WTC11 (cell line): ENCODE results near the gene HEPACAM. TPM values are rescaled to one million over a fixed set of nuclear protein-coding genes. Genes with fewer than 3 reads are reported as not detected.

ENCODE experiments used
- ATAC-seq: fragments of 200-7000 bp; cut with Tn5 transposase; 2 replicates; pipeline ENCODE4 v1.10.0; 2021; ENCODE audit warnings: mild to moderate bottlenecking, moderate library complexity
- CTCF ChIA-PET: fragments of 300-600 bp; sonication (Branson Sonifier 250); formaldehyde crosslinking; loops from one replicate; lab custom pipeline; 2021; ENCODE audit warnings: antibody characterized with exemption; lab: Charles Lee
- POLR2A ChIA-PET: fragments of 350-600 bp; sonication (Branson Sonifier 250); formaldehyde crosslinking; loops from one replicate; lab custom pipeline; 2021; ENCODE audit warnings: antibody characterized with exemption; lab: Charles Lee
- DNase-seq: peaks from one replicate; pipeline ENCODE4 v3.0.0; 2021; ENCODE audit warnings: low spot score
- H3K27ac Mint-ChIP-seq: 2 replicates; pipeline ENCODE4 v1.8.0; 2021; ENCODE audit warnings: mixed read lengths
- H3K27me3 Mint-ChIP-seq: 2 replicates; pipeline ENCODE4 v1.8.0; 2021; ENCODE audit warnings: low read depth, mild to moderate bottlenecking, moderate library complexity, mixed read lengths
- H3K36me3 Mint-ChIP-seq: 2 replicates; pipeline ENCODE4 v1.8.0; 2021; ENCODE audit warnings: mixed read lengths
- H3K4me1 Mint-ChIP-seq: 2 replicates; pipeline ENCODE4 v1.8.0; 2022; ENCODE audit warnings: mixed read lengths
- H3K4me3 Mint-ChIP-seq: 2 replicates; pipeline ENCODE4 v1.8.0; 2021; ENCODE audit warnings: mild to moderate bottlenecking, moderate library complexity, mixed read lengths
- H3K9me3 Mint-ChIP-seq: 2 replicates; pipeline ENCODE4 v1.8.0; 2021; ENCODE audit warnings: mixed read lengths
- ATF3 ChIP-seq: sonication (generic); formaldehyde crosslinking; conservative IDR thresholded peaks from 2 replicates; pipeline ENCODE4 v1.8.1; 2022; ENCODE audit warnings: mild to moderate bottlenecking, missing genetic modification reagents
- CDX4 ChIP-seq: fragments of 250-450 bp; sonication (Bioruptor Pico); IDR thresholded peaks from 2 replicates; pipeline ENCODE4 v1.9.0; 2021; ENCODE audit warnings: moderate library complexity, mild to moderate bottlenecking, inconsistent platforms, borderline replicate concordance
- ETV6 ChIP-seq: sonication (generic); formaldehyde crosslinking; IDR thresholded peaks from 2 replicates; pipeline ENCODE4 v1.8.1; 2022; ENCODE audit warnings: mild to moderate bottlenecking, missing genetic modification reagents
- FOXP1 ChIP-seq: sonication (generic); formaldehyde crosslinking; IDR thresholded peaks from 2 replicates; pipeline ENCODE4 v1.8.0; 2022; ENCODE audit warnings: missing genetic modification reagents, mild to moderate bottlenecking, moderate library complexity, borderline replicate concordance
- GABPB1 ChIP-seq: sonication (generic); formaldehyde crosslinking; IDR thresholded peaks from 2 replicates; pipeline ENCODE4 v1.8.1; 2023; ENCODE audit warnings: mild to moderate bottlenecking, missing genetic modification reagents
- GTF2I ChIP-seq: fragments of 250-450 bp; sonication (Bioruptor Pico); conservative IDR thresholded peaks from 2 replicates; pipeline ENCODE4 v1.4.0; 2021; ENCODE audit warnings: mild to moderate bottlenecking
- HMGA2 ChIP-seq: fragments of 250-450 bp; sonication (Bioruptor Pico); IDR thresholded peaks from 2 replicates; pipeline ENCODE4 v1.4.0; 2021; ENCODE audit warnings: mild to moderate bottlenecking, moderate library complexity
- HMGXB4 ChIP-seq: sonication (generic); formaldehyde crosslinking; IDR thresholded peaks from 2 replicates; pipeline ENCODE4 v1.8.1; 2023; ENCODE audit warnings: mild to moderate bottlenecking, moderate library complexity, missing genetic modification reagents
- IRF2 ChIP-seq: sonication (generic); formaldehyde crosslinking; IDR thresholded peaks from 2 replicates; pipeline ENCODE4 v1.8.0; 2022; ENCODE audit warnings: low read depth, missing genetic modification reagents, borderline replicate concordance
- MXD4 ChIP-seq: fragments of 250-450 bp; sonication (Bioruptor Pico); IDR thresholded peaks from 2 replicates; pipeline ENCODE4 v1.8.0; 2021; ENCODE audit warnings: mild to moderate bottlenecking, moderate library complexity, borderline replicate concordance
- NFYB ChIP-seq: sonication (generic); formaldehyde crosslinking; conservative IDR thresholded peaks from 2 replicates; pipeline ENCODE4 v1.8.0; 2022; ENCODE audit warnings: low read depth, missing genetic modification reagents
- SMAD3 ChIP-seq: sonication (generic); formaldehyde crosslinking; IDR thresholded peaks from 2 replicates; pipeline ENCODE4 v1.8.0; 2022; ENCODE audit warnings: missing genetic modification reagents, mild to moderate bottlenecking, borderline replicate concordance
- SMAD4 ChIP-seq: sonication (generic); formaldehyde crosslinking; IDR thresholded peaks from 2 replicates; pipeline ENCODE4 v1.8.0; 2022; ENCODE audit warnings: mild to moderate bottlenecking, missing genetic modification reagents
- SP1 ChIP-seq: sonication (generic); formaldehyde crosslinking; conservative IDR thresholded peaks from 2 replicates; pipeline ENCODE4 v1.8.1; 2022; ENCODE audit warnings: missing genetic modification reagents
- TCF7 ChIP-seq: sonication (generic); formaldehyde crosslinking; IDR thresholded peaks from 2 replicates; pipeline ENCODE4 v1.8.0; 2022; ENCODE audit warnings: mild to moderate bottlenecking, low read depth, missing genetic modification reagents, moderate library complexity
- TEAD1 ChIP-seq: sonication (generic); formaldehyde crosslinking; IDR thresholded peaks from 2 replicates; pipeline ENCODE4 v1.8.0; 2022; ENCODE audit warnings: mild to moderate bottlenecking, missing genetic modification reagents
- TP53 ChIP-seq: sonication (generic); formaldehyde crosslinking; IDR thresholded peaks from 2 replicates; pipeline ENCODE4 v1.8.1; 2023; ENCODE audit warnings: mild to moderate bottlenecking, missing genetic modification reagents
- ZNF317 ChIP-seq: sonication (generic); formaldehyde crosslinking; IDR thresholded peaks from 2 replicates; pipeline ENCODE4 v1.8.1; 2023; ENCODE audit warnings: low read depth, mild to moderate bottlenecking, moderate library complexity, missing genetic modification reagents, borderline replicate concordance
- total RNA-seq: library from RNA; stranded (reverse); gene quantifications from 3 replicates; pipeline ENCODE4 v1.2.3, GENCODE V29; 2021
- TF ChIP-seq, protein P1 (sequence below): sonication (generic); formaldehyde crosslinking; IDR thresholded peaks from 2 replicates; pipeline ENCODE4 v1.8.0; 2023; ENCODE audit warnings: mild to moderate bottlenecking, missing genetic modification reagents
- TF ChIP-seq, protein P2 (sequence below): sonication (generic); formaldehyde crosslinking; IDR thresholded peaks from 2 replicates; pipeline ENCODE4 v1.8.0; 2022; ENCODE audit warnings: missing genetic modification reagents

Gene HEPACAM
- total RNA-seq, 1 experiment from 2014 or later: not detected

GRCh38 chr11:124873951-124874350, 61.9 kb downstream of the HEPACAM start:
- TF ChIP-seq TEAD1 (CRISPR knock-in tag) (no peak), TP53 (CRISPR knock-in tag) (no peak), FOXP1 (no peak), GTF2I (CRISPR knock-in tag) (no peak), HMGA2 (CRISPR knock-in tag) (no peak)
- no peak for DNase-seq
- ChIA-PET CTCF (no interaction called here), POLR2A (no interaction called here)
- H3K27me3 Mint-ChIP-seq: peaks cover 85% of the 10 kb centered on the region
- H3K4me1 Mint-ChIP-seq: peaks cover 28% of the 10 kb centered on the region
- no peak overlapping the region for H3K4me3 Mint-ChIP-seq
- no peaks in the 10 kb centered on the region for H3K36me3 Mint-ChIP-seq
- no peaks in the 10 kb centered on the region for H3K9me3 Mint-ChIP-seq
- H3K27ac Mint-ChIP-seq: no peak overlapping the region
- no peak for ATAC-seq

- H3K27me3 Mint-ChIP-seq: peaks cover 89% of the 10 kb centered on the region
- H3K36me3 Mint-ChIP-seq: no peaks in the 10 kb centered on the region
- TF ChIP-seq ETV6 (CRISPR knock-in tag) (no peak), NFYB (CRISPR knock-in tag) (peak; percentile 69)
- POLR2A ChIA-PET: no interaction called here
- ATAC-seq (peak; percentile 25), DNase-seq (peak; percentile 47)
- no peak overlapping the region for H3K27ac Mint-ChIP-seq
- no peak overlapping the region for H3K4me3 Mint-ChIP-seq
- CTCF ChIA-PET: interaction anchor here (0.6 to 1.5 kb wide), 4 partner anchors 27 to 126 kb away, joined by 3 to 4 read pairs (median 3); no protein-coding TSS in a partner anchor
- no peaks in the 10 kb centered on the region for H3K9me3 Mint-ChIP-seq
- peaks cover 26% of the 10 kb centered on the region for H3K4me1 Mint-ChIP-seq
These were observed 63.1 kb downstream of the HEPACAM start for GRCh38 chr11:124872741-124873140.

GRCh38 chr11:124872280-124872679, 63.6 kb downstream of the HEPACAM start:
- Mint-ChIP-seq H3K27me3 (peaks cover 89% of the 10 kb centered on the region), H3K36me3 (no peaks in the 10 kb centered on the region), H3K9me3 (no peaks in the 10 kb centered on the region), H3K4me1 (peaks cover 21% of the 10 kb centered on the region), H3K27ac (no peak overlapping the region), H3K4me3 (no peak overlapping the region)
- TF ChIP-seq CDX4: no peak
- no peak for TF ChIP-seq GABPB1
- no peak for TF ChIP-seq TCF7
- POLR2A ChIA-PET: no interaction called here
- DNase-seq (no peak), ATAC-seq (no peak)
- CTCF ChIA-PET: interaction anchor here (0.6 to 1.5 kb wide), 5 partner anchors 27 to 126 kb away, joined by 3 to 4 read pairs (median 3); no protein-coding TSS in a partner anchor

DNA sequence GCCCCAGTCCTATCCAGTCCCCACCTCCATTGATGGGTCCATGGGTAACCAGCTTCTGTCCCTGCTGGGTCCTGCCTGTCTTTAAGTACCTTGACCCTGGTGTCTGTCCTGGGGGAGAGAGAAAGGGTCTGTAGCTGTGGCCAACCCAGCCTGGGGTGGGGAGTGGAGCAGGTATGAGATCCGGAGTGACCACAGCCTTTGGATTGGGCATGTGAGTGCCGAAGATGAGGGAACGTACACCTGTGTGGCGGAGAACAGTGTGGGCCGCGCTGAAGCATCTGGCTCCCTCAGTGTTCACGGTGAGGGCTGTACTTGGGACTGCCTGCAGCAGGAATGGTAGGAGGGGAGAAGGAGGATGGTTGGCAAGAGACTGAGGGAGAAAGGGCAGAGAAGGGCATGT, 65.4 kb downstream of the HEPACAM start:
- POLR2A ChIA-PET: no interaction called here
- no peak for DNase-seq
- no peak overlapping the region for H3K27ac Mint-ChIP-seq
- CTCF ChIA-PET: no interaction called here
- H3K36me3 Mint-ChIP-seq: no peaks in the 10 kb centered on the region
- peaks cover 100% of the 10 kb centered on the region for H3K27me3 Mint-ChIP-seq
- peaks cover 25% of the 10 kb centered on the region for H3K4me1 Mint-ChIP-seq
- no peaks in the 10 kb centered on the region for H3K9me3 Mint-ChIP-seq
- no peak overlapping the region for H3K4me3 Mint-ChIP-seq
- no peak for ATAC-seq
- TF ChIP-seq SMAD4 (no peak), CDX4 (no peak), MXD4 (CRISPR knock-in tag) (no peak), HMGXB4 (CRISPR knock-in tag) (no peak), SP1 (CRISPR knock-in tag) (no peak), SMAD3 (CRISPR knock-in tag) (no peak), ATF3 (CRISPR knock-in tag) (no peak), ZNF317 (no peak), IRF2 (CRISPR knock-in tag) (no peak)
- TF ChIP-seq, protein P1, sequence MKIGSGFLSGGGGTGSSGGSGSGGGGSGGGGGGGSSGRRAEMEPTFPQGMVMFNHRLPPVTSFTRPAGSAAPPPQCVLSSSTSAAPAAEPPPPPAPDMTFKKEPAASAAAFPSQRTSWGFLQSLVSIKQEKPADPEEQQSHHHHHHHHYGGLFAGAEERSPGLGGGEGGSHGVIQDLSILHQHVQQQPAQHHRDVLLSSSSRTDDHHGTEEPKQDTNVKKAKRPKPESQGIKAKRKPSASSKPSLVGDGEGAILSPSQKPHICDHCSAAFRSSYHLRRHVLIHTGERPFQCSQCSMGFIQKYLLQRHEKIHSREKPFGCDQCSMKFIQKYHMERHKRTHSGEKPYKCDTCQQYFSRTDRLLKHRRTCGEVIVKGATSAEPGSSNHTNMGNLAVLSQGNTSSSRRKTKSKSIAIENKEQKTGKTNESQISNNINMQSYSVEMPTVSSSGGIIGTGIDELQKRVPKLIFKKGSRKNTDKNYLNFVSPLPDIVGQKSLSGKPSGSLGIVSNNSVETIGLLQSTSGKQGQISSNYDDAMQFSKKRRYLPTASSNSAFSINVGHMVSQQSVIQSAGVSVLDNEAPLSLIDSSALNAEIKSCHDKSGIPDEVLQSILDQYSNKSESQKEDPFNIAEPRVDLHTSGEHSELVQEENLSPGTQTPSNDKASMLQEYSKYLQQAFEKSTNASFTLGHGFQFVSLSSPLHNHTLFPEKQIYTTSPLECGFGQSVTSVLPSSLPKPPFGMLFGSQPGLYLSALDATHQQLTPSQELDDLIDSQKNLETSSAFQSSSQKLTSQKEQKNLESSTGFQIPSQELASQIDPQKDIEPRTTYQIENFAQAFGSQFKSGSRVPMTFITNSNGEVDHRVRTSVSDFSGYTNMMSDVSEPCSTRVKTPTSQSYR (CRISPR knock-in tag): no peak
- TF ChIP-seq, protein P2, sequence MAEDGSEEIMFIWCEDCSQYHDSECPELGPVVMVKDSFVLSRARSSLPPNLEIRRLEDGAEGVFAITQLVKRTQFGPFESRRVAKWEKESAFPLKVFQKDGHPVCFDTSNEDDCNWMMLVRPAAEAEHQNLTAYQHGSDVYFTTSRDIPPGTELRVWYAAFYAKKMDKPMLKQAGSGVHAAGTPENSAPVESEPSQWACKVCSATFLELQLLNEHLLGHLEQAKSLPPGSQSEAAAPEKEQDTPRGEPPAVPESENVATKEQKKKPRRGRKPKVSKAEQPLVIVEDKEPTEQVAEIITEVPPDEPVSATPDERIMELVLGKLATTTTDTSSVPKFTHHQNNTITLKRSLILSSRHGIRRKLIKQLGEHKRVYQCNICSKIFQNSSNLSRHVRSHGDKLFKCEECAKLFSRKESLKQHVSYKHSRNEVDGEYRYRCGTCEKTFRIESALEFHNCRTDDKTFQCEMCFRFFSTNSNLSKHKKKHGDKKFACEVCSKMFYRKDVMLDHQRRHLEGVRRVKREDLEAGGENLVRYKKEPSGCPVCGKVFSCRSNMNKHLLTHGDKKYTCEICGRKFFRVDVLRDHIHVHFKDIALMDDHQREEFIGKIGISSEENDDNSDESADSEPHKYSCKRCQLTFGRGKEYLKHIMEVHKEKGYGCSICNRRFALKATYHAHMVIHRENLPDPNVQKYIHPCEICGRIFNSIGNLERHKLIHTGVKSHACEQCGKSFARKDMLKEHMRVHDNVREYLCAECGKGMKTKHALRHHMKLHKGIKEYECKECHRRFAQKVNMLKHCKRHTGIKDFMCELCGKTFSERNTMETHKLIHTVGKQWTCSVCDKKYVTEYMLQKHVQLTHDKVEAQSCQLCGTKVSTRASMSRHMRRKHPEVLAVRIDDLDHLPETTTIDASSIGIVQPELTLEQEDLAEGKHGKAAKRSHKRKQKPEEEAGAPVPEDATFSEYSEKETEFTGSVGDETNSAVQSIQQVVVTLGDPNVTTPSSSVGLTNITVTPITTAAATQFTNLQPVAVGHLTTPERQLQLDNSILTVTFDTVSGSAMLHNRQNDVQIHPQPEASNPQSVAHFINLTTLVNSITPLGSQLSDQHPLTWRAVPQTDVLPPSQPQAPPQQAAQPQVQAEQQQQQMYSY: no peak
